HCT116 (cell line): ENCODE results near the gene PCBP3. TPM values are rescaled to one million over a fixed set of nuclear protein-coding genes. Genes with fewer than 3 reads are reported as not detected.

Experiments
- ATAC-seq: fragments of 200-7000 bp; cut with Tn5 transposase; 2 replicates; pipeline ENCODE4 v1.9.1; 2020; ENCODE audit warnings: mild to moderate bottlenecking, moderate library complexity
- BruUV-seq: library from RNA; stranded (reverse); fragments of 400-500 nt; replicated peaks from 2 replicates; lab custom pipeline; 2021; lab: Mats Ljungman, UMichigan
- CTCF ChIA-PET: fragments of 300-600 bp; sonication (Branson Sonifier 250); formaldehyde crosslinking; loops from one replicate; lab custom pipeline; 2021; ENCODE audit warnings: antibody characterized with exemption; lab: Charles Lee
- POLR2A ChIA-PET: fragments of 300-600, 350-600 bp; sonication (Branson Sonifier 250); formaldehyde crosslinking; loops from one replicate; lab custom pipeline; 2021; ENCODE audit warnings: antibody characterized with exemption; lab: Charles Lee
- RAD21 ChIA-PET, 2 experiments: fragments of 300-600 bp; sonication (Branson Sonifier 250); formaldehyde crosslinking; loops; one replicate each; lab custom pipeline; 2023; ENCODE audit warnings: low total read pairs in 2 of 2; ENCODE audit not compliant: uncharacterized antibody in 2 of 2, unreplicated experiment in 2 of 2, low non-redundant PET in 1 of 2; lab: Charles Lee
- DNase-seq: peaks from one replicate; pipeline ENCODE4 v3.0.0-alpha.2; 2010; ENCODE audit warnings: low read depth, low spot score
- H2AFZ ChIP-seq: fragments of 200-600 bp; shearing (Covaris generic), sonication (generic); 2 replicates; pipeline ENCODE4 v1.6.1; 2017; ENCODE audit warnings: low read depth, mixed run types, mixed read lengths, antibody characterized with exemption, low read length; ENCODE audit not compliant: poor library complexity, severe bottlenecking
- H3K27ac ChIP-seq: 2 replicates; pipeline ENCODE4 v1.5.1; 2012; ENCODE audit warnings: low read depth, low read length
- H3K27me3 ChIP-seq: fragments of 200-600 bp; sonication (generic); 2 replicates; pipeline ENCODE4 v1.6.1; 2016; ENCODE audit warnings: mixed run types, low read length, mixed read lengths; ENCODE audit not compliant: insufficient read depth
- H3K36me3 ChIP-seq, 2 experiments: fragments of 200-500 bp in 1 of 2; fragments of 200-600 bp in 1 of 2; sonication (Bioruptor generic) in 1 of 2; sonication (generic) in 1 of 2; 2 replicates each; pipeline versions ENCODE4 v1.5.1 to v1.6.1; 2014 to 2016; ENCODE audit warnings: low read length in 2 of 2, inconsistent platforms in 1 of 2, mixed read lengths in 1 of 2, mixed run types in 1 of 2; ENCODE audit not compliant: insufficient read depth in 2 of 2, control insufficient read depth in 1 of 2
- H3K4me1 ChIP-seq, 2 experiments: fragments of 200-600 bp in 1 of 2; sonication (generic) in 1 of 2; 2 replicates each; pipeline versions ENCODE4 v1.5.1 to v1.6.1; 2012 to 2017; ENCODE audit warnings: low read length in 2 of 2, inconsistent platforms in 1 of 2, mild to moderate bottlenecking in 1 of 2, mixed read lengths in 1 of 2, mixed run types in 1 of 2, moderate library complexity in 1 of 2; ENCODE audit not compliant: insufficient read depth in 2 of 2, control insufficient read depth in 1 of 2
- H3K4me2 ChIP-seq: fragments of 200-600 bp; sonication (generic); 2 replicates; pipeline ENCODE4 v1.6.1; 2017; ENCODE audit warnings: mixed run types, low read length, mixed read lengths
- H3K4me3 ChIP-seq, 2 experiments: fragments of 200-600 bp in 1 of 2; sonication (generic) in 1 of 2; replicated peaks in 1 of 2; 2 replicates each; pipeline ENCODE4 v1.5.1; 2011 to 2016; ENCODE audit warnings: low read length in 2 of 2, control low read depth in 1 of 2, low read depth in 1 of 2, mild to moderate bottlenecking in 1 of 2, mixed read lengths in 1 of 2, mixed run types in 1 of 2
- H3K79me2 ChIP-seq: fragments of 200-600 bp; sonication (generic); 2 replicates; pipeline ENCODE4 v1.6.1; 2017; ENCODE audit warnings: mild to moderate bottlenecking, mixed run types, low read length, moderate library complexity, mixed read lengths; ENCODE audit not compliant: insufficient read depth
- H3K9ac ChIP-seq: fragments of 200-600 bp; sonication (generic); 2 replicates; pipeline ENCODE4 v1.6.1; 2016; ENCODE audit warnings: low read length, mixed read lengths
- H3K9me2 ChIP-seq: fragments of 200-600 bp; sonication (generic), shearing (Covaris generic); 2 replicates; pipeline ENCODE4 v1.6.1; 2017; ENCODE audit warnings: mixed run types, mild to moderate bottlenecking, moderate library complexity; ENCODE audit not compliant: insufficient read depth
- H3K9me3 ChIP-seq, 2 experiments: fragments of 200-500 bp in 1 of 2; fragments of 200-600 bp in 1 of 2; sonication (Bioruptor generic) in 1 of 2; sonication (generic) in 1 of 2; 2 replicates each; pipeline ENCODE4 v1.6.1; 2014 to 2017; ENCODE audit warnings: low read length in 2 of 2, mixed read lengths in 2 of 2, inconsistent platforms in 1 of 2, low read depth in 1 of 2, mild to moderate bottlenecking in 1 of 2, mixed run types in 1 of 2, moderate library complexity in 1 of 2; ENCODE audit not compliant: control insufficient read depth in 1 of 2, insufficient read depth in 1 of 2
- H4K20me1 ChIP-seq: fragments of 200-600 bp; sonication (generic), shearing (Covaris generic); 2 replicates; pipeline ENCODE4 v1.6.1; 2017; ENCODE audit warnings: mixed run types, mild to moderate bottlenecking, moderate library complexity; ENCODE audit not compliant: insufficient read depth
- ELF1 ChIP-seq: IDR thresholded peaks from 2 replicates; pipeline ENCODE4 v1.6.1; 2012; ENCODE audit warnings: low read depth, borderline replicate concordance
- EZH2phosphoT487 ChIP-seq: fragments of 200-600 bp; IDR thresholded peaks from 2 replicates; pipeline ENCODE4 v1.6.1; 2018; ENCODE audit warnings: antibody characterized with exemption, borderline replicate concordance
- FOSL1 ChIP-seq: IDR thresholded peaks from 2 replicates; pipeline ENCODE4 v1.6.1; 2012; ENCODE audit warnings: low read depth
- MAX ChIP-seq: IDR thresholded peaks from 2 replicates; pipeline ENCODE4 v1.6.1; 2012
- POLR2AphosphoS5 ChIP-seq: IDR thresholded peaks from 2 replicates; pipeline ENCODE4 v1.6.1; 2011; ENCODE audit warnings: mild to moderate bottlenecking, low read depth, low read length, moderate library complexity
- SP1 ChIP-seq: IDR thresholded peaks from 2 replicates; pipeline ENCODE4 v1.6.1; 2012; ENCODE audit warnings: low read depth
- ZBTB33 ChIP-seq: IDR thresholded peaks from 2 replicates; pipeline ENCODE4 v1.6.1; 2011; ENCODE audit warnings: mild to moderate bottlenecking, low read length, moderate library complexity; ENCODE audit not compliant: insufficient replicate concordance; ENCODE audit errors: extremely low read depth
- ZNF274 ChIP-seq: fragments of 200-500 bp; sonication (Bioruptor generic); IDR thresholded peaks from 2 replicates; pipeline ENCODE4 v1.6.1; 2014; ENCODE audit warnings: mild to moderate bottlenecking, low read depth, low read length, inconsistent platforms
- intact Hi-C: fragments of 100-400 bp; cut with micrococcal nuclease; formaldehyde crosslinking; loops from 2 replicates; pipeline ENCODE4 v1.10.0; 2022
- total RNA-seq: library from RNA; stranded (reverse); gene quantifications from one replicate; pipeline ENCODE4 v1.2.1, GENCODE V29; 2021; ENCODE audit not compliant: unreplicated experiment

PCBP3 gene
- total RNA-seq, 1 experiment from 2014 or later = 3.1 TPM

- CTCF ChIA-PET = no interaction called here
- RAD21 ChIA-PET = no interaction called here
- H3K27me3 ChIP-seq = no peaks in the 10 kb centered on the region
- no peak overlapping the region for H3K4me3 ChIP-seq
- intact Hi-C loops = no loop called here
- no peaks in the 10 kb centered on the region for H3K36me3 ChIP-seq
- H3K9me3 ChIP-seq = no peaks in the 10 kb centered on the region
- no peaks in the 10 kb centered on the region for H3K4me1 ChIP-seq
- no peak overlapping the region for H3K27ac ChIP-seq
- DNase-seq (no peak), ATAC-seq (no peak)
- H3K9me2 ChIP-seq = no peaks in the 10 kb centered on the region
- no peak overlapping the region for H3K9ac ChIP-seq
- H4K20me1 ChIP-seq = no peaks in the 10 kb centered on the region
- POLR2A ChIA-PET = no interaction called here
- no peak overlapping the region for H3K4me2 ChIP-seq
- H3K79me2 ChIP-seq = no peaks in the 10 kb centered on the region
- no peak for TF ChIP-seq ZBTB33
- no peak for TF ChIP-seq ELF1
- TF ChIP-seq EZH2phosphoT487 = no peak
- no peak for TF ChIP-seq POLR2AphosphoS5
- TF ChIP-seq ZNF274 = no peak
- TF ChIP-seq FOSL1 = no peak
- TF ChIP-seq MAX = no peak
- no peak for TF ChIP-seq SP1
- H2AFZ ChIP-seq = no peak overlapping the region
- no TSS peak for BruUV-seq
Measured at GRCh38 chr21:45735259-45736000, 91.9 kb downstream of the PCBP3 start.
